AG09319 (cell line): ENCODE data around the gene VPS51.

Experiments used
- DNase-seq: peaks from one replicate; pipeline ENCODE4 v3.0.0-alpha.2; 2010; ENCODE audit warnings: low read depth; ENCODE audit errors: extremely low read depth
- CTCF ChIP-seq: IDR thresholded peaks from 2 replicates; pipeline ENCODE4 v1.5.1; 2011; ENCODE audit warnings: low read depth, mild to moderate bottlenecking, inconsistent platforms, low read length, moderate library complexity

Gene VPS51

GRCh38 chr11:65084598-65085375, 11.2 kb upstream of the VPS51 start:
- no peak for DNase-seq
- TF ChIP-seq CTCF = no peak

- no peak for DNase-seq
- TF ChIP-seq CTCF = no peak
These were observed 10.6 kb upstream of the VPS51 start for GRCh38 chr11:65085446-65085845.

GRCh38 chr11:65086809-65087208, 9.2 kb upstream of the VPS51 start:
- no peak for TF ChIP-seq CTCF
- DNase-seq = no peak

- no peak for DNase-seq
- no peak for TF ChIP-seq CTCF
These were observed 8.8 kb upstream of the VPS51 start for GRCh38 chr11:65087216-65087615.

GRCh38 chr11:65087827-65088226, 8.2 kb upstream of the VPS51 start:
- TF ChIP-seq CTCF = no peak
- no peak for DNase-seq

- DNase-seq = no peak
- TF ChIP-seq CTCF = no peak
These were observed 6.4 kb upstream of the VPS51 start for GRCh38 chr11:65089621-65090020.

GRCh38 chr11:65090628-65091027, 5.4 kb upstream of the VPS51 start:
- no peak for DNase-seq
- no peak for TF ChIP-seq CTCF
